Measurements from ENCODE around the gene SLC9C1. TPM values are rescaled to one million over a fixed set of nuclear protein-coding genes. Genes with fewer than 3 reads are reported as not detected.

SLC9C1 gene
- total and polyA plus RNA-seq, 9 of the 15 experiments (the other 6 are each of a cell fraction or from before 2014, with no cell fraction given) = not detected

DNA sequence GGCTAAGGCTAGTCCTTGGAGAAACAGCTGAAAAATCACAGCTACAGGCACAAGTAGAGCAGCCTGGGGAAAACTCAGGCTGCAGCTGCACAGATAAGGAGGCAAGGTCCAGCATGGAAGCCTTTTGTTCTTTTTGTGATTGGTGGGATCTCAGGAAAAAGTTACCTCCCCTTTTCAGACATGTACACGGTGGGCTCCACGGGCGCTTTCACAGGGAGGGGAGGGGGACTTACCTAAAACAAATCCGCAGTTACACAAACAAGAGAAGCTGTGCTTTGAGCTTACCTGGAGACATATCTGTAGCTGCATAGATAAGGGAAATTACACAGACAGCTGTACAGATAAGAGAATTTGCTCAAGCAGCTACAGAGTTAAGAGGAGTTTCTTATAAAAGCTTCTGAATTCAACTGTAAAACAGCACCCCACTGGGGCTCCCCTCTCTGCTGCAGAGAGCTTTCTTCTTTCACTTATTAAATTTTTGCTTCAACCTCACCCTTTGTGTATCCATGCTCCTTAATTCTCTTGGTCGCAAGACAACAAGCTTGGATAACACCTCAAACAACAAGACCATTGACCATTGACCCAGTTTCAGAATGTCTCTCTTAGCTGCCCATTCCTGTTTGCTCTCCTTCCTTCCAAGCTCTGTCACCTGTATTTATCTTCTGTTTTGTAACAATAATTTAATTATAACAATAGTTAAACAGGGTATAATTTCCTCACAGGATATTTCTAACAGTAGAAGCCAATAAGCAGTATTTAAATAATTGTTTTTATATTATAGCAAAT, 28.0 kb upstream of the SLC9C1 start:
- POLR2A ChIA-PET = no interaction called here
- no peaks in the 10 kb centered on the region for H3K27me3 ChIP-seq (ENCODE audit: control insufficient read depth in 2 of 2, insufficient read depth in 2 of 2, low read length in 2 of 2)
- no peak overlapping the region for H3K9ac ChIP-seq (ENCODE audit: insufficient read depth in 1 of 2, low read depth in 2 of 2, low read length in 2 of 2)
- in situ Hi-C loops (cut with MboI) = loop anchor here (25.0 kb wide), 1 partner anchor 190 kb away; no protein-coding TSS in a partner anchor
- no peak overlapping the region for H3K4me2 ChIP-seq (ENCODE audit: insufficient read depth, low read length)
- BruUV-seq (replicated peaks) = no TSS peak
- no peak overlapping the region for H3K4me3 ChIP-seq
- H3K9me3 ChIP-seq (replicated peaks; ENCODE audit: control insufficient read depth, insufficient read depth, low read depth, low read length) = no peaks in the 10 kb centered on the region
- no peak for DNase-seq (ENCODE audit: extremely low read depth in 1 of 4, low spot score in 3 of 4)
- TF ChIP-seq BRD4 (IDR thresholded peaks at IDR 0.05) (no peak), CREB1 (IDR thresholded peaks at IDR 0.05) (no peak), CREB1 (CRISPR knock-in tag; IDR thresholded peaks at IDR 0.05) (no peak), CBFA2T3 (IDR thresholded peaks at IDR 0.05) (peak; percentile 34; the same call in 1 of the 2 replicates), RCOR1 (IDR thresholded peaks at IDR 0.05; ENCODE audit: borderline replicate concordance in 1 of 2, low read depth in 2 of 2, low read length in 2 of 2) (no peak), TCFL5 (CRISPR knock-in tag; conservative IDR thresholded peaks at IDR 0.05) (no peak), ZNF143 (CRISPR knock-in tag; IDR thresholded peaks at IDR 0.05) (no peak), ZNF57 (CRISPR knock-in tag; IDR thresholded peaks at IDR 0.05) (no peak), SRSF1 (IDR thresholded peaks at IDR 0.05; ENCODE audit: low read depth, low read length) (no peak)
- H3K79me2 ChIP-seq (ENCODE audit: control insufficient read depth, insufficient read depth, low read length) = no peaks in the 10 kb centered on the region
- H2AFZ ChIP-seq (ENCODE audit: low read depth, low read length) = no peak overlapping the region
- ATAC-seq = no peak
- intact Hi-C loops (cut with micrococcal nuclease) = no loop called here
- no peaks in the 10 kb centered on the region for H4K20me1 ChIP-seq (replicated peaks; ENCODE audit: control insufficient read depth, insufficient read depth, low read length)
- H3K36me3 ChIP-seq (ENCODE audit: control insufficient read depth, insufficient read depth, low read length) = no peaks in the 10 kb centered on the region
- FAIRE-seq = no peak
- H3K27ac ChIP-seq (ENCODE audit: extremely low read depth, low read depth, low read length) = no peak overlapping the region
- no peaks in the 10 kb centered on the region for H3K9me1 ChIP-seq (ENCODE audit: control insufficient read depth, insufficient read depth, low read length)
- CTCF ChIA-PET (ENCODE audit: low intra/inter-chr PET ratio) = no interaction called here
- H3K4me1 ChIP-seq (replicated peaks in 1 of 2; ENCODE audit: control insufficient read depth in 2 of 2, insufficient read depth in 2 of 2, low read length in 2 of 2) = no peaks in the 10 kb centered on the region
- 0% methylated on average over 1 of the region's 5 CpGs for WGBS (ENCODE audit: insufficient coverage, low coverage, missing lambda C conversion rate)
